Body of pancreas (tissue), 4 donors: ENCODE results near the gene HES5.

Source experiments
- CTCF ChIP-seq, 7 experiments: fragments of 450-650 bp in 4 of 7; fragments of 200-600 bp in 3 of 7; sonication (generic) in 3 of 7; IDR thresholded peaks; one replicate each; pipeline ENCODE4 v1.5.1; 2016 to 2019; ENCODE audit warnings: antibody characterized with exemption in 7 of 7
- POLR2A ChIP-seq, 3 donors: fragments of 450-650 bp; IDR thresholded peaks; one replicate each; pipeline ENCODE4 v1.6.1; 2016; ENCODE audit warnings: antibody characterized with exemption in 3 of 3, mild to moderate bottlenecking in 2 of 3

- TF ChIP-seq CTCF (IDR thresholded peaks at IDR 0.05) = no peak
- no peak for TF ChIP-seq POLR2A (IDR thresholded peaks at IDR 0.05)
Measured at GRCh38 chr1:2492091-2492490, 38.0 kb downstream of the HES5 start.
